GM10266 (cell line): ENCODE data around the gene ASTN2.

ENCODE experiments used
- DNase-seq: peaks from one replicate; pipeline ENCODE4 v3.0.0; 2012; ENCODE audit errors: extremely low spot score
- CTCF ChIP-seq: IDR thresholded peaks from 2 replicates; pipeline ENCODE4 v1.5.1; 2012; ENCODE audit warnings: mild to moderate bottlenecking, low read depth; ENCODE audit not compliant: control insufficient read depth, insufficient read depth; ENCODE audit errors: missing control alignments

Gene ASTN2

GRCh38 chr9:116674210-116674980 lies 740.5 kb downstream of the ASTN2 start:
- TF ChIP-seq CTCF, result no peak
- DNase-seq, result no peak

GRCh38 chr9:116673375-116673774 lies 741.5 kb downstream of the ASTN2 start:
- DNase-seq, result no peak
- TF ChIP-seq CTCF, result no peak

DNA sequence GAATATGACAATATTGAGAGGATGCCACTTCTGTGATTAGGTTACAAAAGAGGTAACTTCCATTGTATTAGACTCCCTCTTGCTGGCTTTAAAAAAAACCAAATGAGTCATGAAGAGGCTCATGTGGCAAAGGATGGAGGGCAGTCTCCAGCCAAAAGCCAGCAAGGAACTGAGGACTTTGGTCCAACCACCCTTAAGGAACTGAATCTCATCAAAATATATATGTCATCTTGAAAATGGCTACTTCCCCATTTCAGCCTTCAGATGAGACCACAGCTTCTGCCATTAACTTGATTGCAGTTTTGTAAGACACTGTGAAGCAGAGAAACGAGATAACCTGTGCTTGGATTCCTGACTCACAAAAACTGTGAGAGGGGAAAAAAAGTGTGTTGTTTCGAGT lies 743.3 kb downstream of the ASTN2 start:
- TF ChIP-seq CTCF, result no peak
- DNase-seq, result no peak

DNA sequence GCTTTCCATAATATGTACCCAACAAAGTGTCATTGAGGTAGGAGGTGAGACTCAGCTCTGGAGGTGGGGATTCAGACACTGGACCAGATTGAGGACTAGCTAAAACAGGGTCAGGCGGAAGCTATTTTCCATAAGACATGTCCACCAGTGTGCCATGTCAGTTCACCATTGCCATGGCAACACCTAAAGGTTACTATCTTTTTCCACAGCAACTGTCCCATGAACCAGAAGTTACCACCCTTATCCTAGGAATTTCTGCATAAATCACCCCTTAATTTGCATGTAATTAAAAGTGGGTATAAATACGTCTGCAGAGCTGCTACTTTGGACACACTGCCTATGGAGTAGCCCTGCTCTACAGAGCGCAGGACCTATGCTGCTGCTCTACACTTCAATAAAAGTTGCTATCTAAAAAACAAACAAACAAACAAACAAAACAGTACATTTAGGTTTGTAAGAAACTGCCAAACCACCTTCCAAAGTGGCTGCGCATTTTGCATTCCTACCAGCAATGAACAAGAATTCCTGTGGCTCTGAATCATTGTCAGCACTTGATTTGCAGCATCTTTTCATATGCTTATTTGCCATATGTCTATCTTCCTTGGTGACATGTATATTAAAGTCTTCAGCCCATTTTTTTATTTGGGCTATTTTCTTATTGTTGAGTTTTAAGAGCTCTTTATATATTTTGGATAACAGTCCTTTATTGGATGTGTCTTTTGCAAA lies 745.7 kb downstream of the ASTN2 start:
- TF ChIP-seq CTCF, result no peak
- DNase-seq, result no peak

DNA sequence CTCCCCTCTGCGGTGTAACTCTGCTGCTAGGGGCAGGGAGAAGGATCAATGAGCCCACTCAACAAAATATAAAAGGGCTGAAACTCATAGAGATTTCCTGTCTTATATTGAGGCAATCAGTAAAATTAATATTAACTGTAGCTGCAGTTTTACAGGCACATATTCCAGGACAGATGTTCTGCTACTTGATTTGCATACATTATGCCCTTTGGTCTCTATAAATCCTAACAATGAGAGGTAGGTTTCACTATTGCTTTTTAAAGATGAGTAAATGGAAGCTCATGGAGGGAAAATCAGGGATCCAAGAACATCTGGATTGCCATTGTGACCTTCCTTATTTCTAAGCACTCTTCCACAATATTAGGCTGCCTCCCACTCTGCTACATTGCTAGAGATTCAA lies 751.3 kb downstream of the ASTN2 start:
- no peak for TF ChIP-seq CTCF
- no peak for DNase-seq

GRCh38 chr9:116662646-116663310 lies 752.1 kb downstream of the ASTN2 start:
- DNase-seq, result no peak
- TF ChIP-seq CTCF, result no peak
